IPS-15b (cell line): ENCODE measurements around the gene MRPL24.

Experiments
- H3K27me3 ChIP-seq: one replicate; pipeline ENCODE4 v1.6.1; 2013; ENCODE audit warnings: low read length; ENCODE audit not compliant: control insufficient read depth, insufficient read depth
- H3K36me3 ChIP-seq: one replicate; pipeline ENCODE4 v1.6.1; 2013; ENCODE audit warnings: low read length; ENCODE audit not compliant: control insufficient read depth, insufficient read depth
- H3K4me1 ChIP-seq: one replicate; pipeline ENCODE4 v1.6.1; 2013; ENCODE audit warnings: mild to moderate bottlenecking, low read length; ENCODE audit not compliant: control insufficient read depth, insufficient read depth
- H3K4me3 ChIP-seq: one replicate; pipeline ENCODE4 v1.5.1; 2013; ENCODE audit warnings: low read depth, low read length
- H3K9ac ChIP-seq: one replicate; pipeline ENCODE4 v1.6.1; 2013; ENCODE audit warnings: low read depth, mild to moderate bottlenecking, low read length
- H3K9me3 ChIP-seq: one replicate; pipeline ENCODE4 v1.6.1; 2013; ENCODE audit warnings: mild to moderate bottlenecking, low read length; ENCODE audit not compliant: control insufficient read depth, insufficient read depth

MRPL24 gene

GRCh38 chr1:156717351-156717750 is 23.5 kb downstream of the MRPL24 start:
- H3K4me1 ChIP-seq = peaks cover 3% of the 10 kb centered on the region
- H3K4me3 ChIP-seq = no peak overlapping the region
- no peaks in the 10 kb centered on the region for H3K9me3 ChIP-seq
- no peak overlapping the region for H3K9ac ChIP-seq
- H3K36me3 ChIP-seq = peaks cover 11% of the 10 kb centered on the region
- no peaks in the 10 kb centered on the region for H3K27me3 ChIP-seq

DNA sequence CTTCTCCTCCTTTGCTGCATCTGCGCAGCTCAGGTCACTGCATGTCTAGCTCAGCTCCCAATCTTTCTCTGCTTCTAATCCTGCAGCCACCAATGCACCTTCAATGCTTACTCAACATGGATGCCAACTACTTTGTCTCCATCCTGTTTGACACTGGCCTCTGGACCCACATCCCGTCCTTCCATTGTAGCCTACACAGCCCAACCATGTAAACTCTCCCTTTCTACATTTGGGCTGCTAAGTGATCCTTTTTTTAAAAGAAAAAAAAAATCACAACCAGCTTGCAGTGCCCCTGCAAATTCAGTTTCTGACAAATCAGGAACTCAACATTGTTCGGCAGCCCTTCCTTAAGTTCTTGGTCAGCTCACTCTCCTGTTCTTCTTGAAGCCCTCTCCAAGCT is 26.1 kb downstream of the MRPL24 start:
- Histone ChIP-seq H3K27me3 (no peaks in the 10 kb centered on the region), H3K9me3 (no peaks in the 10 kb centered on the region), H3K36me3 (no peaks in the 10 kb centered on the region), H3K9ac (no peak overlapping the region), H3K4me1 (peaks cover 13% of the 10 kb centered on the region), H3K4me3 (no peak overlapping the region)

DNA sequence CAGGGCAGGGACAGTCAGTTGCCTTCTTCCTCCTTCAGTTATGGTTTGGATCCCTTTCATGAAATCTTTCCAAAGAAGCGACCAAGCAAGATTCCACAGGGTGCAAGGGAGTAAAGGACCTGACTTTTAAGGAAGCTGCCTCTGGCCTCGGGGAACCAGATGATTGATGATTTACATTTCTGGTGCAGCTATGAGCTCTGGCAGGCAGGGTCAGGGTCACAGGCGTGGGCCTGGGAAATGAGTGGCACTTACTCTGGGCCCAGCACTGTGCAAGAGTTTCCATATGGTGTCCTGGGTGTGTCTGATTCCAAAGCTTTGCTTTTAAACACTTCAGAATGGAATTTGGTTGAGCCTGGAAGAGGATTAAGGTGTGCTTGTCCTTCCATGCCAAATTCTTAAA is 28.3 kb downstream of the MRPL24 start:
- peaks cover 32% of the 10 kb centered on the region for H3K4me1 ChIP-seq
- H3K27me3 ChIP-seq = no peaks in the 10 kb centered on the region
- no peaks in the 10 kb centered on the region for H3K36me3 ChIP-seq
- H3K9ac ChIP-seq = no peak overlapping the region
- H3K9me3 ChIP-seq = no peaks in the 10 kb centered on the region
- no peak overlapping the region for H3K4me3 ChIP-seq

GRCh38 chr1:156711011-156711817 is 29.7 kb downstream of the MRPL24 start:
- H3K9ac ChIP-seq = no peak overlapping the region
- H3K36me3 ChIP-seq = no peaks in the 10 kb centered on the region
- no peak overlapping the region for H3K4me3 ChIP-seq
- H3K27me3 ChIP-seq = no peaks in the 10 kb centered on the region
- peaks cover 29% of the 10 kb centered on the region for H3K4me1 ChIP-seq
- no peaks in the 10 kb centered on the region for H3K9me3 ChIP-seq

DNA sequence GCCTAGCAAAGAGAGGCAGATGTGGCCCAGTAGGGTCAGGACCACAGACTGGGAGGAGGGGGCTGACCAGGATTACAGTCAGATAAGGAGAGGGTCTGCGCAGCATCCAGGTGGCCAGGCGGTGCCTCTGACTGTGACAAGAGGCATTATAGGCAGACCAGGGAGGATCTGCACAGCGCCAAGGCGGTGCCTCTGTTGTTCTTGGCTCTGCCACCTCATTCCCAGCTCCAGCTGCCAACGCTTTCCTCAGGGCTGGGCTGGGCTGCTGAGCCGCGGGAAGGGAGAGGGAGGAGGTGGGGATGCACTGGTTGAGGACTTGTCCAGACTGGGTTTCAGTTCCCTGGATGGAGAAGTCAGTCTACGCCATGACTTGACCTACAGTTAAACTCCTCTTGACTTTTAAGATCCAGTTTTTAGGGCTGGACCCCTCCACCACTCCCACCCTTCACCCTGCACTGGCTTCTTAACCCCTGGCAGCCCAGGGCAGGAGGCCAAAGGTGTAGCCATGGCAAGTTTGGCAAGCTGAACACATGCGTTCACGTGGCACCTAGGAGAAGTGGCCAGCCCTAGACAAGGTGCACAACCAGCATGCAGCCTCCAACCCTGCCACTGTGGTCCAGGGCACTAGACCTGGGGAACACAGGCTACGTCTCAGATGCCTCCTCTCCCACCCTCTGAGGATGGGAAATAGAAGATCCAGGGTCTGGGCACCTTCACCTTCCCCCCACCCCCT is 31.0 kb downstream of the MRPL24 start:
- H3K36me3 ChIP-seq = no peaks in the 10 kb centered on the region
- peak overlapping the region; percentile 47 for H3K9ac ChIP-seq
- peaks cover 29% of the 10 kb centered on the region for H3K4me1 ChIP-seq
- H3K4me3 ChIP-seq = peak overlapping the region; percentile 4
- no peaks in the 10 kb centered on the region for H3K9me3 ChIP-seq
- no peaks in the 10 kb centered on the region for H3K27me3 ChIP-seq

DNA sequence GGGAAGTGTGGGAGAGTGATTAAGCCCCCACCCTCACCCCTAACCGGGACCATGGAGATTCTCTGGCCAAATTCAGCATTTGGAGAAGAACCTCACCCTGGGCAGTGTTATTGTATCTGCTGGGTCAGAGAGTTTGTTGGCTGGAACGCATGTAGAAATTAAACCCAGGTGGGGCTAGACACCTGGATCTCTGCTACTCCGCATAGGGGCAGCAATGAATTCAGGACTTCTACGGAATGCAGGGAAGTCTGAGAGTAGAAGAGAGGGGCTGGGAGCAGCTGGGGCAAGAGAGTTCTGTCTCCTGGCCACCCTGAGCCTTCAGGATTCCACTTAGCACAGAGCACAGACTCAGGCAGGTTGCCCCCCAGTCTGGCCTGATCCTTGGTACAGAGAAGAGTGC is 31.9 kb downstream of the MRPL24 start:
- Histone ChIP-seq H3K9ac (no peak overlapping the region), H3K4me1 (peaks cover 30% of the 10 kb centered on the region), H3K4me3 (peak overlapping the region; percentile 82), H3K27me3 (peaks cover 8% of the 10 kb centered on the region), H3K9me3 (no peaks in the 10 kb centered on the region), H3K36me3 (no peaks in the 10 kb centered on the region)

DNA sequence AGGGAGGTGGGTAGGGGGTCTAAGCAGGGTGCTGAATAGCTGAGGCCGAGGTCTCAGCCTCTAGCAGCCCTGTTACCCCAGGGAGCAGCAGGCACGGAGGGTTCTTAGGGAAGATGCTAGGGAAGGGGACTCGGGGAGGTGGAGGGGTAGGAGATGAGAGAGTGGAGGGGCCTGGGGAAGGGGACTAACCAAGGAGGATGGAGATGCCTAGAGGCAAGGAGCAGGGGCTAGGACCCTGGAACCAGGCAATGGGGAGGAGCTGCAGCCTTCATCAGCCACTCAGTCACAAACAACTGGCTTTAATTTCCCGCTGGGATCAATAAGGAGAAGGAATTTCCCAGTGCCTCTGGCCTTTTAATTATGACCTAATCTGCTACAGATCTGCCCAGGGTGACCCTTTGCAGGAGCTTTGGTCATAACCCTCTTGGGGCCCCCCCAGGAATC is 32.6 kb downstream of the MRPL24 start:
- H3K36me3 ChIP-seq = no peaks in the 10 kb centered on the region
- no peaks in the 10 kb centered on the region for H3K9me3 ChIP-seq
- peaks cover 33% of the 10 kb centered on the region for H3K4me1 ChIP-seq
- peaks cover 11% of the 10 kb centered on the region for H3K27me3 ChIP-seq
- peak overlapping the region; percentile 82 for H3K4me3 ChIP-seq
- H3K9ac ChIP-seq = no peak overlapping the region

- peak overlapping the region; percentile 82 for H3K4me3 ChIP-seq
- peaks cover 11% of the 10 kb centered on the region for H3K27me3 ChIP-seq
- no peaks in the 10 kb centered on the region for H3K36me3 ChIP-seq
- H3K9me3 ChIP-seq = no peaks in the 10 kb centered on the region
- no peak overlapping the region for H3K9ac ChIP-seq
- H3K4me1 ChIP-seq = peaks cover 36% of the 10 kb centered on the region
Observed at GRCh38 chr1:156707417-156708217, 33.3 kb downstream of the MRPL24 start.

DNA sequence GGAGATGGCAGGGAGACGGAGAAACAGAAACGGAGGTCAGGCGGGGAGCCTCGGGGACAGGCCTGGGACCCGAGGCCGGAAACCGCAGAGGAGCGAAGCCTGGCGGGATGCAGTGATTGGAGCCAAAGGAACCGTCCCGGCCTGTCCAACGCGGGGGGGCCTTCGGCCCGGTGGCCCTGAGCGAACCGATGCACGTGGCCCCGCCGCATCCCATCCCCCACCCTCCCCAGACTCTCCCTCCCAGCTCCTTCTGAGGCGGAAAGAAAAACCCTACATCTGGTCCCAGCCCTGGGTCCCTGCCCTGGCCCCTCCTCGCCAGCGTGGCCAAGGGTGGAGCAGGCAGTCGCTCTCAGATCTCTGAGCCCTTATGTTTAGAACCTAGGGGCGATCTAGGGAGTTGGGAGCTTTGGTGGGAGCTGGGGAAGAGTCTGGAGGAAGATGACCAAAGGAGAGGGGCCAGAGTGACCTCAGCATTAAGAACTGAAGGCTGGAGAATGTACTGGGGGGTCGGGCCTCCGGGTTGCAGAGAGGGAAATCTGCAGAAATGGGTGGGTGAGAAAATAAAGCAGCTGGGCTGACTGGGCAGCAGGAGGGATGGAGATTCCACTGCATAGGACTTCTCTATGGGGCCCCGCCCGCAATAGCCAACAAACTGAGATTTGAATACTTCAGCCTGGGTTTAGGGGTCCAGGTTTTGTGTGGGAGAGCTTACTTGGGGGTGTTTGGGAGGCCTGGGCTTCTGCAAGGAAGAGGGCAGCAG is 34.1 kb downstream of the MRPL24 start:
- Histone ChIP-seq H3K9me3 (no peaks in the 10 kb centered on the region), H3K36me3 (no peaks in the 10 kb centered on the region), H3K4me1 (peaks cover 36% of the 10 kb centered on the region), H3K27me3 (peaks cover 11% of the 10 kb centered on the region), H3K4me3 (peak overlapping the region; percentile 82), H3K9ac (peak overlapping the region; percentile 60)

DNA sequence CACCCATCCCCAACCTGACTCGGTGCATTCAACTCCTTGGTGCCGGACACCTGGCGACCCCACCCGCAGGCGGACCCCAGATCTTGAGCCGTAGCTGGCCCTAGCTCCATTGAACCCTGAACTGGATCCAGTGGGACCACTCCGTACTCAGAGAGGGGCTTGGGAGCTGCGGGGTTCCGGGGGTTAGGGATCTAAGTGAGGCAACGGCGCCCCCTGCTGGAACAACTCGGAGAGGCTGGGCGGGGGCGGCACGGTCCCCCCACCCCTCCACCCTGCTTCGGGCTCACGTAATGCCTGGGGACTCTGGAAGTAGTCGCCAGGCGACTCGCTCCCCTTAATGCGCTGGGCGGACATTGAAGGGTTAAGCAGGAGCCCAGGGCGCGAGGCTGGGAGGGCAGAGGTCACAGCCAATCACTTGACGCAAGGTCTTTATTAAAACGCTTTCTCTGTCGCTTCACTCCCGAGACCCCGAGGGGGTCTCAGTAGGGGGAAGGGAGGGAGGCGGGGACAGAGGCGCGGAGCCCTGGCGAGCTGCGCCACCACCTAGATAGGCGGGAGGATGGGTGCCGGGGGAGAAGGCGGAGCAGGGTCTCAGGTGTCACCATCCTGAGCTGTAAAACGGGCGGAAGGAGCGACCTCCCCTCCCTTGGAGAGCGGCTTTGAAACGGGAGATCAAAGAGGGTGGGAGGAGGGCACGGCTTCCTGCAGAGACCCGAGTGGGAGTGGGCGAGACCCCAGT is 34.8 kb downstream of the MRPL24 start:
- peak overlapping the region; percentile 85 for H3K4me3 ChIP-seq
- peaks cover 11% of the 10 kb centered on the region for H3K27me3 ChIP-seq
- peaks cover 36% of the 10 kb centered on the region for H3K4me1 ChIP-seq
- H3K36me3 ChIP-seq = peaks cover 5% of the 10 kb centered on the region
- H3K9me3 ChIP-seq = no peaks in the 10 kb centered on the region
- peak overlapping the region; percentile 60 for H3K9ac ChIP-seq
